Large intestine (tissue), 3 donors: ENCODE measurements around the gene PLEKHA6. TPM values are rescaled to one million over a fixed set of nuclear protein-coding genes. Genes with fewer than 3 reads are reported as not detected.

Experiments used
- DNase-seq, 2 donors: peaks; one replicate each; pipeline versions ENCODE4 v3.0.0 to v3.0.0-alpha.2; 2013
- H3K27ac ChIP-seq: one replicate; pipeline ENCODE4 v1.5.1; 2013; ENCODE audit warnings: low read length
- H3K27me3 ChIP-seq: 2 replicates; pipeline ENCODE4 v1.6.1; 2013; ENCODE audit warnings: low read length; ENCODE audit not compliant: control insufficient read depth, insufficient read depth
- H3K36me3 ChIP-seq: 2 replicates; pipeline ENCODE4 v1.6.1; 2013; ENCODE audit warnings: low read length; ENCODE audit not compliant: control insufficient read depth, insufficient read depth
- H3K4me1 ChIP-seq: one replicate; pipeline ENCODE4 v1.6.1; 2013; ENCODE audit warnings: low read length; ENCODE audit not compliant: control insufficient read depth, insufficient read depth
- H3K4me3 ChIP-seq: one replicate; pipeline ENCODE4 v1.5.1; 2013; ENCODE audit warnings: low read length
- H3K9me3 ChIP-seq: one replicate; pipeline ENCODE4 v1.6.1; 2013; ENCODE audit warnings: mild to moderate bottlenecking, low read depth, low read length, moderate library complexity; ENCODE audit not compliant: control insufficient read depth
- WGBS: methylation state at CpG from one replicate; pipeline ENCODE4 v1.1.5; 2013; ENCODE audit warnings: low lambda C conversion rate; ENCODE audit not compliant: insufficient coverage; 5-methylcytosine and 5-hydroxymethylcytosine counted together
- polyA plus RNA-seq: library from polyadenylated mRNA; unstranded; fragments of 120-200 nt; gene quantifications from one replicate; pipeline ENCODE4 v1.2.1, GENCODE V29; 2013

The PLEKHA6 gene
- polyA plus RNA-seq, 1 donor, result 59.3 TPM

GRCh38 chr1:204326771-204327300 is 32.9 kb downstream of the PLEKHA6 start:
- Histone ChIP-seq H3K27me3 (no peaks in the 10 kb centered on the region), H3K36me3 (peaks cover 6% of the 10 kb centered on the region), H3K27ac (no peak overlapping the region), H3K4me1 (peaks cover 40% of the 10 kb centered on the region), H3K9me3 (no peaks in the 10 kb centered on the region), H3K4me3 (no peak overlapping the region)
- DNase-seq, result no peak
- 86% methylated on average over 1 of the region's 8 CpGs for WGBS

- no peak for DNase-seq
- no CpG with 5 or more reads among the region's 5 CpGs for WGBS
- peaks cover 6% of the 10 kb centered on the region for H3K36me3 ChIP-seq
- no peak overlapping the region for H3K27ac ChIP-seq
- H3K9me3 ChIP-seq, result no peaks in the 10 kb centered on the region
- H3K27me3 ChIP-seq, result no peaks in the 10 kb centered on the region
- H3K4me1 ChIP-seq, result peaks cover 40% of the 10 kb centered on the region
- no peak overlapping the region for H3K4me3 ChIP-seq
Observed at GRCh38 chr1:204325944-204326343, 33.8 kb downstream of the PLEKHA6 start.

DNA sequence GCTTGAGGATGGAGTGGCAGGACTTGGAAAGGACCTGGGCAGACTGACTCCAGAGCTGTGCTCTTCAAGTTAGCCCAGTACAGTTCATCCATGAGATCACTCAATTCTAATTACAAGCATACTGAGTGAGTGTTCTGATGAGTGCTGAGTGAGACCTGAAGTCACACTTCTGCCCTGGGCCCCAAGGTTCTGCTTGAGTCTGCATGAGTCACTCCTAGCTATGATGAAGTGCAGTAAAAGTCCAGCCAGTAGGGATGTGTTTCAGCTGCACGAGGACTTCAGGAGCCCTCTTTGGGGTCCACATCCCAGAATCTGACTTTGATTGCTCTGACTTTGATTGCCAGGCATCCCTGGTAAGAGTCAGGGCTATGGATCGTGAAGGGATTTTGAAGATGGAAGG is 35.8 kb downstream of the PLEKHA6 start:
- peak; percentile 90 to 93 for DNase-seq
- H3K4me1 ChIP-seq, result peaks cover 58% of the 10 kb centered on the region
- peaks cover 6% of the 10 kb centered on the region for H3K36me3 ChIP-seq
- no peaks in the 10 kb centered on the region for H3K9me3 ChIP-seq
- H3K27ac ChIP-seq, result peak overlapping the region; percentile 87
- no peaks in the 10 kb centered on the region for H3K27me3 ChIP-seq
- no CpG with 5 or more reads among the region's 2 CpGs for WGBS
- H3K4me3 ChIP-seq, result no peak overlapping the region

DNA sequence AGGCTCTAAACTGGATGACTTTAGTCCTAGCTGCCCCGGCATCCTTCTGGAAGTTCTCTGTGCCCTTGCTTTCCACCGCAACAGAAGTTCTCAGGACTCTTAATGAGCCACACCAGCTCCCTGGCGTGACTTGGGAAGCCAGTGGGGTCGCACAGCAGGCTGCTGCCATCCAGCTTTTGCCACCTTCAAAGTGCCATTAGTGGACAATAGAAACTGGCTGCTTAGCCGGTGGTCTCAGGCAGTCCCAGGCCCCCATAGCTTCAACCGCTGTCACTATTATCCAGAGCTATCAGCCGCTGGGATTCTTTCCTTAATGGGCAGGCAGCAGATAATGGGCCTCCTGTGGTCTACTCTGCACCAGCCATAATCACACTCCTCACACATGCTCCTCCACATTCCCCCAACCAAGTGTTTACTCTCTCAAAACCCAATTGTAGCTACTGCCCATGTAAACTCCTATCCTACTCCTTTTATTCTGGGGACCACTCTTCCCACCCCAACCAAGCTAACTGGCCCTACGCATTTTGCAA is 37.3 kb downstream of the PLEKHA6 start:
- no peak overlapping the region for H3K4me3 ChIP-seq
- no CpG with 5 or more reads among the region's 8 CpGs for WGBS
- H3K4me1 ChIP-seq, result peaks cover 62% of the 10 kb centered on the region
- H3K27me3 ChIP-seq, result no peaks in the 10 kb centered on the region
- peak overlapping the region; percentile 45 for H3K27ac ChIP-seq
- peaks cover 3% of the 10 kb centered on the region for H3K36me3 ChIP-seq
- no peaks in the 10 kb centered on the region for H3K9me3 ChIP-seq
- DNase-seq, result no peak

GRCh38 chr1:204321665-204322064 is 38.1 kb downstream of the PLEKHA6 start:
- peaks cover 67% of the 10 kb centered on the region for H3K4me1 ChIP-seq
- H3K9me3 ChIP-seq, result no peaks in the 10 kb centered on the region
- no peak for DNase-seq
- H3K4me3 ChIP-seq, result no peak overlapping the region
- no peaks in the 10 kb centered on the region for H3K36me3 ChIP-seq
- H3K27me3 ChIP-seq, result no peaks in the 10 kb centered on the region
- H3K27ac ChIP-seq, result peak overlapping the region; percentile 45
- WGBS, result 67% methylated on average over 1 of the region's 2 CpGs

DNA sequence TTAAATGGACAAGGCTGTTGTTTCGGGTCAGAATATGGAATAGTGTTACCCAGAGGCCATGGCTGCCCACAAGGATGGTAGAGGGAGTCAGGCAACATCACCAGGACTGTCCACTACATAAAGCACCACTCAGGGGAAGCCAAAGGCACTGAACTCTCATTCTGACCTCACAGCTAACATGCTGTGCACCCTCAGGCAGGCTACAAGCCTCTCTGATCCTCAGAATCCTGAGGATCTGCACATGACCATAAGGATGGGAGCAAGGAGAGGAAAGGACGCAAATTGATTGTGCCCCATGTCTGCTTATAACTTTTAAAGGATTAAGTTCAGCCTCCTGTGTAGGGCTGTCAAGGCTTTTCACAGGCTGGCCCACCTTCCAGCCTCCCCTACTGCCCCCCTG is 38.7 kb downstream of the PLEKHA6 start:
- Histone ChIP-seq H3K4me1 (peaks cover 72% of the 10 kb centered on the region), H3K27ac (peak overlapping the region; percentile 45), H3K4me3 (no peak overlapping the region), H3K36me3 (no peaks in the 10 kb centered on the region), H3K27me3 (no peaks in the 10 kb centered on the region), H3K9me3 (no peaks in the 10 kb centered on the region)
- no peak for DNase-seq
- WGBS, result no CpG with 5 or more reads among the region's 2 CpGs

DNA sequence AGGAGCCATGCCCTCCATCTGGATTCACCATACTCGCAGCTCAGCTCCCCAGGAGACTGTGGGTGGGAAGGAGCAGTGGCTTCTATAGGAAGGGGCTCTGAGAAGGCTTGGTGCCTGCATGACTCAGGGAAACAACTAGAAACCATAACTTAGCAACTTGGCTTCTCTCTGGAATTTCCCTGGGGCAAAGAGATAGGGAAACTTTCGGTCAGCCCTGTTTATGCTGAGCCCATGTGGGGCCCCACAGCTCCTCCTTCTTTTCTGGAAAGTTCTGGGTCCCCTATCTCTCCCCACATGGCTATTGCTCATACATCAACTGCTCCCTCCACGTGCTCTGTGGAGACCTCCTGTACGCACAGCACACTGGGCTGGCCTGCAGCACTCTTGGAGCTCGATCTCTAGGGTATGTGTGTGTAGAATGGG is 39.3 kb downstream of the PLEKHA6 start:
- Histone ChIP-seq H3K4me3 (no peak overlapping the region), H3K27ac (peak overlapping the region; percentile 41)
- no peak for DNase-seq

DNA sequence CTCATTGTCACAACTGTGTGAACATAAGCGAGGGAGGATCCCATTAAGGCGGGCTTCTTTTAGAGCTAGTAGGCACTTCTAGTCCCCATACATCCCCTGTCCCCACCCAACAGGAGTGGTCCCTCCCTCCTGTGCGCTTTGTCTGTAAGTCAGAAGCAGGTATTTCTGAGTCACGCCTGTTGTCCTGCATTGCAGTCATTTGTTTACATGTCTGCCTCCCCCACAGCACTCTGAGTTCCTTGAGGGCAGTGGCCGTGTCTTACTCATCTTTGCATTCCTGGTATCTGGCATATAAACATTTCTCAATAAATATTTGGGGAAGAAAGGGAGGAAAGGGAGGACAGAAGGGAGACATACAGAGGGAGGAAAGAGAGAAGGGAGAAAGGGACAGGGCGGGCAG is 40.3 kb downstream of the PLEKHA6 start:
- Histone ChIP-seq H3K9me3 (no peaks in the 10 kb centered on the region), H3K36me3 (no peaks in the 10 kb centered on the region), H3K4me3 (no peak overlapping the region), H3K4me1 (peaks cover 82% of the 10 kb centered on the region), H3K27me3 (no peaks in the 10 kb centered on the region), H3K27ac (peak overlapping the region; percentile 41)
- 70% methylated on average over 2 of the region's 6 CpGs for WGBS
- DNase-seq, result no peak

More for the DNA sequence above, 39.3 kb downstream of the PLEKHA6 start:
- Histone ChIP-seq H3K9me3 (no peaks in the 10 kb centered on the region), H3K4me1 (peaks cover 75% of the 10 kb centered on the region), H3K27me3 (no peaks in the 10 kb centered on the region), H3K36me3 (no peaks in the 10 kb centered on the region)
- WGBS, result no CpG with 5 or more reads among the region's 5 CpGs

DNA sequence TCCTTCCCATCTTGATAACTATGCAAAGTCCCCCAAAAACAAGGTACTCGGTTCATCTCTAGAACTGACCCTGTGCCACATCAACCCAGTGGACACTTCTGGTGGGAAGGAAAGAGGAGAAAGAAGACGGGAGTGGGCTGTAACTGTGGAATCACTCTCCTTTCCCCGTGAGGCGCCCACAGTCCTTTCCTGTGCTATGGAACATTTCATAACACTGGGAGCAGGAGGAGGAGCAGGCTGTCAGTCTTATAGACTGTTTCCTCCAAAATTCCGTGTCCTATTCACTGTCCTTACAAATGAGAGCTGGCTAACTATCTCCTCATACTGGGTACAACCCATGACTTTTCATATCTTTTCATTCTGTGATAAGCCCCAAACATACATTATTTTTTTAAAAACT is 40.7 kb downstream of the PLEKHA6 start:
- Histone ChIP-seq H3K4me3 (no peak overlapping the region), H3K27me3 (no peaks in the 10 kb centered on the region), H3K27ac (peak overlapping the region; percentile 20), H3K36me3 (no peaks in the 10 kb centered on the region), H3K4me1 (peaks cover 81% of the 10 kb centered on the region), H3K9me3 (no peaks in the 10 kb centered on the region)
- WGBS, result no CpG with 5 or more reads among the region's 5 CpGs
- DNase-seq, result no peak

DNA sequence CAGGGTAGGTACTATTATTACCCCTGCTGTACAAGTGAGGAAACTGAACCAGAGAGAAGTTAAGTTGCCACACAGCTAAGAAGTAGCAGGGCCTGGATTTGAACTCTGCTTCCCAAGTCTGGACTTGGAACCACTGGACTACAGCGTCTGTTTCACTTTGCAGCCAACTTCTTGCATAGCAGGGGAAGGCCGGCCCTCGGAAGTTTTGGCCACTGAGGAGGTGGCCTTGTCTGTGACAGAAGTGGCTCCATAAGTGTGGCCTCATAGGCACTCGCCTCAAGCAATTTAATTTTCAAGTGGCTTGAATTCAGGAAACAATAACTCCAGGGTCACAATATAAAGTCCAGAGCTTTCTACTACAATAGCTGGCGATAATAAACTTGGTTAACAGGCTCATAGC is 41.4 kb downstream of the PLEKHA6 start:
- Histone ChIP-seq H3K36me3 (no peaks in the 10 kb centered on the region), H3K9me3 (no peaks in the 10 kb centered on the region), H3K27ac (no peak overlapping the region), H3K4me3 (no peak overlapping the region), H3K4me1 (peaks cover 82% of the 10 kb centered on the region), H3K27me3 (no peaks in the 10 kb centered on the region)
- WGBS, result no CpG with 5 or more reads among the region's 5 CpGs
- DNase-seq, result no peak

- Histone ChIP-seq H3K4me1 (peaks cover 72% of the 10 kb centered on the region), H3K36me3 (no peaks in the 10 kb centered on the region), H3K27me3 (no peaks in the 10 kb centered on the region), H3K9me3 (no peaks in the 10 kb centered on the region), H3K4me3 (no peak overlapping the region), H3K27ac (no peak overlapping the region)
- WGBS, result no CpG with 5 or more reads among the region's 5 CpGs
- no peak for DNase-seq
Observed at GRCh38 chr1:204317170-204317569, 42.6 kb downstream of the PLEKHA6 start.
